Keratinocyte (primary cell): ENCODE results near the gene USP30. TPM values are rescaled to one million over a fixed set of nuclear protein-coding genes. Genes with fewer than 3 reads are reported as not detected.
A peak's percentile ranks its signal among the peaks of the same experiment; 100 is the strongest.

Experiments
- DNase-seq: peaks from one replicate; pipeline ENCODE4 v3.0.0-alpha.2; 2011; ENCODE audit warnings: low read depth, missing footprints, low spot score
- FAIRE-seq: peaks from 2 replicates; lab custom pipeline; 2011; peaks lifted over from hg19 to GRCh38; lab: Jason Lieb, UNC
- H2AFZ ChIP-seq: 2 replicates; pipeline ENCODE4 v1.6.0; 2012; ENCODE audit warnings: low read length, control low read depth, inconsistent platforms; ENCODE audit not compliant: control insufficient read depth
- H3K27ac ChIP-seq: 2 replicates; pipeline ENCODE4 v1.5.1; 2011; ENCODE audit warnings: low read length; ENCODE audit not compliant: control insufficient read depth, insufficient read depth
- H3K27me3 ChIP-seq: 3 replicates; pipeline ENCODE4 v1.6.0; 2011; ENCODE audit warnings: low read length; ENCODE audit not compliant: control insufficient read depth, insufficient read depth; ENCODE audit errors: extremely low read depth
- H3K36me3 ChIP-seq, 2 experiments: 2 replicates in 1 of 2; 3 replicates in 1 of 2; pipeline ENCODE4 v1.5.1; 2011; ENCODE audit warnings: low read length in 2 of 2, mild to moderate bottlenecking in 1 of 2; ENCODE audit not compliant: control insufficient read depth in 2 of 2, insufficient read depth in 2 of 2; ENCODE audit errors: extremely low read depth in 1 of 2
- H3K4me1 ChIP-seq: 3 replicates; pipeline ENCODE4 v1.5.1; 2011; ENCODE audit warnings: low read length; ENCODE audit not compliant: control insufficient read depth, insufficient read depth; ENCODE audit errors: extremely low read depth
- H3K4me2 ChIP-seq: 3 replicates; pipeline ENCODE4 v1.6.0; 2011; ENCODE audit warnings: low read depth, low read length; ENCODE audit not compliant: control insufficient read depth, insufficient read depth; ENCODE audit errors: extremely low read depth
- H3K4me3 ChIP-seq, 3 experiments: fragments of 200-600 bp in 1 of 3; sonication (generic) in 1 of 3; 2 replicates in 2 of 3; 3 replicates in 1 of 3; pipeline ENCODE4 v1.5.1; 2011 to 2016; ENCODE audit warnings: low read length in 3 of 3, mild to moderate bottlenecking in 3 of 3, control low read depth in 2 of 3, inconsistent platforms in 1 of 3, low read depth in 1 of 3, mixed read lengths in 1 of 3, mixed run types in 1 of 3, moderate library complexity in 1 of 3; ENCODE audit not compliant: control insufficient read depth in 2 of 3, insufficient read depth in 2 of 3; ENCODE audit errors: extremely low read depth in 1 of 3
- H3K79me2 ChIP-seq: 2 replicates; pipeline ENCODE4 v1.6.0; 2012; ENCODE audit warnings: low read length; ENCODE audit not compliant: control insufficient read depth, insufficient read depth
- H3K9ac ChIP-seq: 3 replicates; pipeline ENCODE4 v1.6.0; 2011; ENCODE audit warnings: low read length; ENCODE audit not compliant: control insufficient read depth, insufficient read depth; ENCODE audit errors: extremely low read depth
- H3K9me1 ChIP-seq: 3 replicates; pipeline ENCODE4 v1.6.0; 2011; ENCODE audit warnings: low read length; ENCODE audit not compliant: control insufficient read depth, insufficient read depth; ENCODE audit errors: extremely low read depth
- H3K9me3 ChIP-seq: 2 replicates; pipeline ENCODE4 v1.5.1; 2012; ENCODE audit warnings: low read depth, low read length; ENCODE audit not compliant: control insufficient read depth
- H4K20me1 ChIP-seq: 3 replicates; pipeline ENCODE4 v1.6.0; 2011; ENCODE audit warnings: low read length; ENCODE audit not compliant: control insufficient read depth, insufficient read depth; ENCODE audit errors: extremely low read depth
- CTCF ChIP-seq, 3 experiments: IDR thresholded peaks in 1 of 3; conservative IDR thresholded peaks in 1 of 3; optimal IDR thresholded peaks in 1 of 3; 2 replicates in 2 of 3; 3 replicates in 1 of 3; pipeline versions ENCODE3 to v1.5.1; 2011; ENCODE audit warnings: low read length in 3 of 3, mild to moderate bottlenecking in 3 of 3, moderate library complexity in 2 of 3, control low read depth in 1 of 3, inconsistent platforms in 1 of 3; ENCODE audit not compliant: insufficient read depth in 2 of 3; ENCODE audit errors: extremely low read depth in 1 of 3
- EZH2 ChIP-seq: IDR thresholded peaks from one replicate; pipeline ENCODE4 v1.6.1; 2012; ENCODE audit warnings: inconsistent platforms, mild to moderate bottlenecking, low read length, moderate library complexity
- dilution Hi-C: fragments of 300-500 bp; cut with MboI; formaldehyde crosslinking; loops from one replicate; pipeline ENCODE4 v1.7.0; 2020; ENCODE audit warnings: low sequenced_read_pairs; ENCODE audit not compliant: extremely low pct_ligation_motif_present
- polyA plus RNA-seq, 5 experiments: library from polyadenylated mRNA; depleted of rRNA in 3 of 5; stranded (reverse) in 3 of 5; stranded (forward) in 1 of 5; unstranded in 1 of 5; fragments of >200 nt; gene quantifications; 1 replicate in 1 of 5; 2 replicates in 3 of 5; 3 replicates in 1 of 5; pipeline versions ENCODE4 v1.2.1 to v1.2.3, GENCODE V29; 2011 to 2012; ENCODE audit warnings: missing spikeins in 2 of 5, low read depth in 1 of 5, low replicate concordance in 1 of 5

USP30 gene
- polyA plus RNA-seq, 1 donor (not counting 4 experiments of a cell fraction or from before 2014, with no cell fraction given), result 10.0 TPM

DNA sequence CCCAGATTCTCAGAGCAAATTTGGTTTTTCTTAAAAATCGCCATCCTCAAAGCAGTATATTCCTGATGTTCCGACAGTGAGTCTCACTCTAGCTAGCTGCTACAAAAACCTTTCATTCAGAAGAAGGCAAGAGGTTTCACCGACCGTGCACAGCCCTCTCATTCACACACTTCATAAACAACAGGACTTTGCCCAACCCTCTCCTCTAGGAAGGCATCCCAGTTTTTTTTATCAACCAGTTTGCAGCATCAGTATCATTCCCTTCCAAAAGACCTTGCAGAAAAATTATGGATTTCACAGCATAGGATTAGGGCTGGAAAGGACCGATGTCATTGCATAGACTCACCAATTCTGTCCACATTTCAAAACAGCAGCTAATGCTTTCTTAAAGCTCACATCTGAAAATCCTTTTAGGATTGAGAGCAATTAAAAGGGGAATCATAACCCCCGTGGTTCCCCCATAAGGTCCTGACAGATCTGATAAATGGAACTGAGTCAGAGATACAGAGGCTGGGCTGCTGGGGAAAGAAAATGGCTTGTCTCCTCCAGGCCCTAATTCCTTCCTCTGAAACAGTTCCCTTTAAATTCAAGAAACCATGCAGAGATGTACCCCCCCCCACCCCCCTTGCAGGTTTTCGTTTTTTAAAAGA is 32.1 kb upstream of the USP30 start:
- dilution Hi-C loops, result no loop called here
- TF ChIP-seq CTCF (optimal IDR thresholded peaks at IDR 0.05 in 1 of 3, IDR thresholded peaks at IDR 0.05 in 1 of 3, conservative IDR thresholded peaks at IDR 0.05 in 1 of 3; ENCODE audit: extremely low read depth in 1 of 3, insufficient read depth in 2 of 3, low read length in 3 of 3) (no peak), EZH2 (no peak)
- Histone ChIP-seq H3K9me1 (no peaks in the 10 kb centered on the region), H3K4me2 (no peak overlapping the region), H3K79me2 (no peaks in the 10 kb centered on the region), H3K27me3 (no peaks in the 10 kb centered on the region), H3K36me3 (no peaks in the 10 kb centered on the region), H3K27ac (no peak overlapping the region), H3K4me1 (no peaks in the 10 kb centered on the region), H3K4me3 (no peak overlapping the region), H3K9me3 (no peaks in the 10 kb centered on the region), H3K9ac (no peak overlapping the region), H2AFZ (no peak overlapping the region), H4K20me1 (no peaks in the 10 kb centered on the region)
- FAIRE-seq (no peak), DNase-seq (no peak)

DNA sequence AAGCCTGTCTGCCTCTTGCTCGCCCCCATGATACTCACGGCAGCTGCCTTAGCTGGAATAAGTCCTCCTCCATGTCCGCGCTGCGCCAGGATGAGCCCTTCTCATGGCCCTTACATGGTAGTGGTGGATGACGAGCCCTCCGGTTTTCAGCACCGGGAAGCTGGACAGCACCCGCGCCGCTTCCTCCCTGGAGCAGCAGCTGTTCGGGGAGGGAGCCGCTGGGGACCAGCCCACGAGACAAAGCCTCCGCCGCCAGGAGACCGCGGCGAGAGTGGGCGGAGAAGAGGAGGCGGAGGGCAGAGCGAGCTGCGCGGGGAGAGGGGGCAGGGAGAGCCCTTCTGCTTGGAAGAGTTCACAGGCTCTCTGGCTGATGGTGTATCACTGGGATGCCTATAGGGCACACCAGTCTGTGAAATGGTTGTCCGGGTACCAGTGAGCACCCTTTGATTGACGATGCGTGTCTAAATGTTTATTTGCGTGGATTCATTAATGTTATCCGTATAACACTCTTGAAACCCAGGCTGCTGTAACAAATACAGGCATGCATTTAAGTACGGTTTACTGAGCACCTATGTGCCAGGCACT is 31.5 kb upstream of the USP30 start, which contains the start of gene SVOP:
Gene SVOP, minus strand, starts transcription at position 273 of the 585 bp plus-strand sequence. Its CDS starts 200 bp downstream, at position 73.
- Histone ChIP-seq H3K9me1 (no peaks in the 10 kb centered on the region), H3K27me3 (no peaks in the 10 kb centered on the region), H3K4me3 (no peak within 1 kb of the TSS), H2AFZ (no peak within 1 kb of the TSS), H3K36me3 (no peaks in the 10 kb centered on the region), H3K27ac (no peak within 1 kb of the TSS), H3K9me3 (no peaks in the 10 kb centered on the region), H3K79me2 (no peaks in the 10 kb centered on the region), H3K9ac (no peak within 1 kb of the TSS), H3K4me2 (peak within 1 kb of the TSS; percentile 55), H4K20me1 (no peaks in the 10 kb centered on the region), H3K4me1 (no peaks in the 10 kb centered on the region)
- FAIRE-seq (no peak), DNase-seq (peak; percentile 26)
- TF ChIP-seq CTCF (optimal IDR thresholded peaks at IDR 0.05 in 1 of 3, IDR thresholded peaks at IDR 0.05 in 1 of 3, conservative IDR thresholded peaks at IDR 0.05 in 1 of 3; ENCODE audit: extremely low read depth in 1 of 3, insufficient read depth in 2 of 3, low read length in 3 of 3) (no peak), EZH2 (no peak)
- dilution Hi-C loops, result no loop called here
